Muscle layer of colon (tissue), 2 donors: Measurements from ENCODE around the gene DCC.
"Not testable (repeated sequence)": the region's sequence is repeated elsewhere in the genome, so short reads cannot be mapped to it uniquely, and the experiment has no call there.

Experiments
- H3K27ac ChIP-seq: one replicate; pipeline ENCODE4 v1.7.0; 2013; ENCODE audit warnings: low read depth, mild to moderate bottlenecking, low read length, moderate library complexity
- H3K27me3 ChIP-seq, 2 donors: one replicate each; pipeline ENCODE4 v1.7.0; 2013; ENCODE audit warnings: low read length in 2 of 2, mild to moderate bottlenecking in 2 of 2; ENCODE audit not compliant: insufficient read depth in 2 of 2, control insufficient read depth in 1 of 2
- H3K36me3 ChIP-seq: one replicate; pipeline ENCODE4 v1.7.0; 2013; ENCODE audit warnings: mild to moderate bottlenecking, low read length; ENCODE audit not compliant: insufficient read depth
- H3K4me1 ChIP-seq: one replicate; pipeline ENCODE4 v1.7.0; 2013; ENCODE audit warnings: mild to moderate bottlenecking, low read length; ENCODE audit not compliant: insufficient read depth
- H3K4me3 ChIP-seq, 2 donors: one replicate each; pipeline ENCODE4 v1.7.0; 2013; ENCODE audit warnings: low read length in 2 of 2, low read depth in 1 of 2, mild to moderate bottlenecking in 1 of 2, moderate library complexity in 1 of 2
- H3K9ac ChIP-seq: one replicate; pipeline ENCODE4 v1.7.0; 2013; ENCODE audit warnings: low read length
- H3K9me3 ChIP-seq: one replicate; pipeline ENCODE4 v1.7.0; 2013; ENCODE audit warnings: mild to moderate bottlenecking, low read length
- donor health status: abdominal sarcoma.
- donor health status: Adenocarcinoma of cecum.

Gene DCC

GRCh38 chr18:53442415-53442783, 1102.4 kb downstream of the DCC start:
- Histone ChIP-seq H3K27ac (no peak overlapping the region), H3K4me3 (no peak overlapping the region), H3K4me1 (no peaks in the 10 kb centered on the region), H3K9me3 (no peaks in the 10 kb centered on the region), H3K36me3 (no peaks in the 10 kb centered on the region), H3K27me3 (no peaks in the 10 kb centered on the region), H3K9ac (no peak overlapping the region)

- Histone ChIP-seq H3K4me1 (no peaks in the 10 kb centered on the region), H3K27me3 (no peaks in the 10 kb centered on the region), H3K9me3 (no peaks in the 10 kb centered on the region), H3K9ac (no peak overlapping the region), H3K36me3 (no peaks in the 10 kb centered on the region), H3K27ac (no peak overlapping the region), H3K4me3 (no peak overlapping the region)
Observed at GRCh38 chr18:53443336-53443735, 1103.3 kb downstream of the DCC start.

- Histone ChIP-seq H3K4me3 (no peak overlapping the region), H3K9me3 (no peaks in the 10 kb centered on the region), H3K27me3 (no peaks in the 10 kb centered on the region), H3K27ac (no peak overlapping the region), H3K36me3 (no peaks in the 10 kb centered on the region), H3K9ac (no peak overlapping the region), H3K4me1 (no peaks in the 10 kb centered on the region)
Observed at GRCh38 chr18:53443831-53444230, 1103.8 kb downstream of the DCC start.

- no peaks in the 10 kb centered on the region for H3K9me3 ChIP-seq
- no peak overlapping the region for H3K27ac ChIP-seq
- no peak overlapping the region for H3K9ac ChIP-seq
- no peaks in the 10 kb centered on the region for H3K27me3 ChIP-seq
- no peak overlapping the region for H3K4me3 ChIP-seq
- H3K36me3 ChIP-seq = no peaks in the 10 kb centered on the region
- peaks cover 4% of the 10 kb centered on the region for H3K4me1 ChIP-seq
Observed at GRCh38 chr18:53451902-53452301, 1111.9 kb downstream of the DCC start.

GRCh38 chr18:53457068-53457467, 1117.1 kb downstream of the DCC start:
- H3K9me3 ChIP-seq = no peaks in the 10 kb centered on the region
- H3K36me3 ChIP-seq = no peaks in the 10 kb centered on the region
- no peak overlapping the region for H3K27ac ChIP-seq
- H3K27me3 ChIP-seq = no peaks in the 10 kb centered on the region
- peaks cover 10% of the 10 kb centered on the region for H3K4me1 ChIP-seq
- no peak overlapping the region for H3K9ac ChIP-seq
- no peak overlapping the region for H3K4me3 ChIP-seq

GRCh38 chr18:53458268-53458667, 1118.3 kb downstream of the DCC start:
- no peak overlapping the region for H3K4me3 ChIP-seq
- no peaks in the 10 kb centered on the region for H3K9me3 ChIP-seq
- no peak overlapping the region for H3K9ac ChIP-seq
- H3K27ac ChIP-seq = no peak overlapping the region
- H3K27me3 ChIP-seq = no peaks in the 10 kb centered on the region
- H3K36me3 ChIP-seq = no peaks in the 10 kb centered on the region
- H3K4me1 ChIP-seq = peaks cover 10% of the 10 kb centered on the region

GRCh38 chr18:53458944-53459580, 1119.1 kb downstream of the DCC start:
- H3K9me3 ChIP-seq = no peaks in the 10 kb centered on the region
- H3K4me3 ChIP-seq = no peak overlapping the region
- peaks cover 10% of the 10 kb centered on the region for H3K4me1 ChIP-seq
- H3K27ac ChIP-seq = no peak overlapping the region
- H3K27me3 ChIP-seq = no peaks in the 10 kb centered on the region
- H3K9ac ChIP-seq = no peak overlapping the region
- H3K36me3 ChIP-seq = no peaks in the 10 kb centered on the region

GRCh38 chr18:53467756-53468155, 1127.8 kb downstream of the DCC start:
- Histone ChIP-seq H3K27me3 (no peaks in the 10 kb centered on the region), H3K36me3 (no peaks in the 10 kb centered on the region), H3K9ac (no peak overlapping the region), H3K4me3 (no peak overlapping the region), H3K27ac (no peak overlapping the region), H3K4me1 (no peaks in the 10 kb centered on the region), H3K9me3 (no peaks in the 10 kb centered on the region)

GRCh38 chr18:53468173-53468572, 1128.2 kb downstream of the DCC start:
- H3K27me3 ChIP-seq, H3K9ac ChIP-seq, H3K4me1 ChIP-seq, H3K4me3 ChIP-seq, H3K36me3 ChIP-seq, H3K27ac ChIP-seq, H3K9me3 ChIP-seq: not testable (repeated sequence)

GRCh38 chr18:53472546-53472945, 1132.5 kb downstream of the DCC start:
- Histone ChIP-seq H3K4me1 (no peaks in the 10 kb centered on the region), H3K9me3 (no peaks in the 10 kb centered on the region), H3K27me3 (no peaks in the 10 kb centered on the region), H3K4me3 (no peak overlapping the region), H3K9ac (no peak overlapping the region), H3K27ac (no peak overlapping the region), H3K36me3 (no peaks in the 10 kb centered on the region)

GRCh38 chr18:53478155-53478554, 1138.2 kb downstream of the DCC start:
- Histone ChIP-seq H3K27ac (no peak overlapping the region), H3K4me3 (no peak overlapping the region), H3K27me3 (no peaks in the 10 kb centered on the region), H3K4me1 (no peaks in the 10 kb centered on the region), H3K9ac (no peak overlapping the region), H3K36me3 (no peaks in the 10 kb centered on the region), H3K9me3 (no peaks in the 10 kb centered on the region)

GRCh38 chr18:53486296-53486695, 1146.3 kb downstream of the DCC start:
- Histone ChIP-seq H3K36me3 (no peaks in the 10 kb centered on the region), H3K27me3 (no peaks in the 10 kb centered on the region), H3K4me3 (no peak overlapping the region), H3K9ac (no peak overlapping the region), H3K4me1 (no peaks in the 10 kb centered on the region), H3K27ac (no peak overlapping the region), H3K9me3 (no peaks in the 10 kb centered on the region)
